A549 (cell line): ENCODE data around the gene FKBP1A. TPM values are rescaled to one million over a fixed set of nuclear protein-coding genes. Genes with fewer than 3 reads are reported as not detected.
A peak's percentile ranks its signal among the peaks of the same experiment; 100 is the strongest.

ENCODE experiments used
- ATAC-seq, 2 experiments: fragments of 200-7000 bp in 1 of 2; fragments of >200 bp in 1 of 2; cut with Nextera tagmentation in 1 of 2; cut with Tn5 transposase in 1 of 2; 3 replicates each; pipeline versions ENCODE4 v1.8.0 to v1.9.1; 2018 to 2020; ENCODE audit warnings: mild to moderate bottlenecking in 1 of 2, moderate library complexity in 1 of 2
- CTCF ChIA-PET: fragments of 300-600 bp; sonication (Branson Sonifier 250); formaldehyde crosslinking; extraction: SDS; loops from one replicate; lab custom pipeline; 2021; ENCODE audit warnings: antibody characterized with exemption, inconsistent platforms; lab: Yijun Ruan, JAX
- POLR2A ChIA-PET: fragments of 350-600 bp; formaldehyde crosslinking; extraction: SDS; loops from one replicate; lab custom pipeline; 2021; ENCODE audit warnings: antibody characterized with exemption, inconsistent platforms; lab: Yijun Ruan, JAX
- DNase-seq, 2 experiments: peaks; one replicate each; pipeline versions ENCODE4 v3.0.0 to v3.0.0-alpha.2; 2011 to 2016; ENCODE audit warnings: low read depth in 1 of 2, low spot score in 1 of 2
- FAIRE-seq: peaks from 2 replicates; lab custom pipeline; 2011; peaks lifted over from hg19 to GRCh38; lab: Jason Lieb, UNC
- H3K27ac ChIP-seq, 2 experiments: fragments of >200 bp; sonication (Bioruptor Twin); formaldehyde crosslinking; 3 replicates each; pipeline ENCODE4 v1.5.1; 2016 to 2017
- H3K4me1 ChIP-seq: fragments of >200 bp; sonication (Bioruptor Twin); formaldehyde crosslinking; 3 replicates; pipeline ENCODE4 v1.6.1; 2016
- H3K4me2 ChIP-seq: fragments of >200 bp; sonication (Bioruptor Twin); formaldehyde crosslinking; 3 replicates; pipeline ENCODE4 v1.6.1; 2016
- H3K4me3 ChIP-seq: fragments of >200 bp; sonication (Bioruptor Twin); formaldehyde crosslinking; 3 replicates; pipeline ENCODE4 v1.5.1; 2016
- H3K9me3 ChIP-seq: fragments of >200 bp; sonication (Bioruptor Twin); formaldehyde crosslinking; 3 replicates; pipeline ENCODE4 v1.6.1; 2016
- BHLHE40 ChIP-seq: IDR thresholded peaks from 2 replicates; pipeline ENCODE4 v1.6.1; 2012; ENCODE audit warnings: low read depth, low read length, inconsistent platforms
- CBX2 ChIP-seq: fragments of 200-600 bp; sonication (generic); IDR thresholded peaks from 2 replicates; pipeline ENCODE4 v1.6.1; 2016; ENCODE audit warnings: low read depth, mild to moderate bottlenecking, borderline replicate concordance
- CHD2 ChIP-seq: fragments of 150-350 bp; IDR thresholded peaks from 2 replicates; pipeline ENCODE4 v1.6.1; 2014; ENCODE audit warnings: low read length; ENCODE audit not compliant: partially characterized antibody
- EP300 ChIP-seq, 2 experiments: fragments of >200 bp; sonication (Bioruptor Twin); formaldehyde crosslinking; IDR thresholded peaks; 2 replicates in 1 of 2; 3 replicates in 1 of 2; pipeline ENCODE4 v1.6.1; 2016 to 2017
- HES2 ChIP-seq: fragments of >200 bp; sonication (Bioruptor Twin); formaldehyde crosslinking; IDR thresholded peaks from 2 replicates; pipeline ENCODE4 v1.6.1; 2016
- HOXB13 ChIP-seq: fragments of 250-450 bp; sonication (Bioruptor Pico); IDR thresholded peaks from 2 replicates; pipeline ENCODE4 v1.5.0; 2020; ENCODE audit warnings: low read depth, mild to moderate bottlenecking, moderate library complexity
- HOXB5 ChIP-seq: fragments of 250-450 bp; sonication (Bioruptor Pico); IDR thresholded peaks from 2 replicates; pipeline ENCODE4 v1.5.0; 2020; ENCODE audit warnings: mild to moderate bottlenecking, moderate library complexity
- MYC ChIP-seq: IDR thresholded peaks from 2 replicates; pipeline ENCODE4 v1.6.1; 2012; ENCODE audit warnings: mild to moderate bottlenecking, inconsistent platforms, low read length, improper control_type of control experiment, borderline replicate concordance
- POLR2A ChIP-seq: IDR thresholded peaks from 2 replicates; pipeline ENCODE4 v1.6.1; 2012; ENCODE audit warnings: mild to moderate bottlenecking, low read length
- REST ChIP-seq: fragments of 200-600 bp; sonication (generic); IDR thresholded peaks from 2 replicates; pipeline ENCODE4 v1.6.1; 2016; ENCODE audit warnings: antibody characterized with exemption, mild to moderate bottlenecking, moderate library complexity
- RFX5 ChIP-seq: fragments of 450-650 bp; IDR thresholded peaks from 2 replicates; pipeline ENCODE4 v1.7.1; 2014; ENCODE audit warnings: antibody characterized with exemption, mild to moderate bottlenecking, moderate library complexity
- RNF2 ChIP-seq: fragments of 200-600 bp; sonication (generic); IDR thresholded peaks from 2 replicates; pipeline ENCODE4 v1.6.1; 2016; ENCODE audit warnings: low read depth, mild to moderate bottlenecking, antibody characterized with exemption, moderate library complexity, borderline replicate concordance
- WGBS: methylation state at CpG from one replicate; pipeline ENCODE4 v1.1.6; 2017; ENCODE audit errors: missing lambda C conversion rate; 5-methylcytosine and 5-hydroxymethylcytosine counted together
- polyA plus RNA-seq, 4 experiments: library from polyadenylated mRNA; depleted of rRNA in 3 of 4; stranded (reverse); fragments of >200 nt; fragmentation: RNase III in 1 of 4; extraction: RNeasy Plus Mini Kit Qiagen cat#74134 plus additional on column Dnase treatment in 1 of 4; gene quantifications; 2 replicates in 3 of 4; 3 replicates in 1 of 4; pipeline ENCODE4 v1.2.3, GENCODE V29; 2011 to 2017

Gene FKBP1A
- polyA plus RNA-seq, 2 of the 4 experiments (the other 2 are of a cell fraction), result 385 to 535 TPM

- ChIA-PET POLR2A (no interaction called here), CTCF (interaction anchor here (0.8 to 1.8 kb wide), 2 partner anchors 10 to 58 kb away, joined by 3 to 4 read pairs; no protein-coding TSS in a partner anchor)
- FAIRE-seq (no peak), ATAC-seq (no peak), DNase-seq (no peak)
- H3K27ac ChIP-seq, result peak overlapping the region in 1 of 2 experiments; percentile 8; a peak in 1 of 6 replicates
- 83% methylated on average over 6 of the region's 6 CpGs for WGBS
- no peak overlapping the region for H3K4me3 ChIP-seq
- H3K9me3 ChIP-seq, result no peaks in the 10 kb centered on the region
- H3K4me1 ChIP-seq, result peaks cover 22% of the 10 kb centered on the region; the same call in 2 of the 3 replicates
- no peak overlapping the region for H3K4me2 ChIP-seq
- TF ChIP-seq EP300 (IDR thresholded peaks at IDR 0.05), result no peak
- TF ChIP-seq RFX5, result no peak
- TF ChIP-seq HES2, result no peak
- no peak for TF ChIP-seq RNF2
- no peak for TF ChIP-seq MYC
- TF ChIP-seq, all 56 proteins: peak for 0
These were observed 14.7 kb downstream of the FKBP1A start for GRCh38 chr20:1377984-1378734.

- 85% methylated on average over 5 of the region's 5 CpGs for WGBS
- ChIA-PET POLR2A (no interaction called here), CTCF (interaction anchor here (0.8 to 1.8 kb wide), 2 partner anchors 9 to 59 kb away, joined by 3 to 4 read pairs; no protein-coding TSS in a partner anchor)
These were observed 15.4 kb downstream of the FKBP1A start for GRCh38 chr20:1377341-1377871.

GRCh38 chr20:1376408-1377270, 16.2 kb downstream of the FKBP1A start:
- FAIRE-seq, result no peak
- Histone ChIP-seq H3K4me3 (no peak overlapping the region), H3K4me2 (no peak overlapping the region), H3K4me1 (peaks cover 14% of the 10 kb centered on the region; the same call in 2 of the 3 replicates), H3K9me3 (no peaks in the 10 kb centered on the region), H3K27ac (no peak overlapping the region)
- no peak for TF ChIP-seq REST
- no peak for TF ChIP-seq CHD2
- no peak for TF ChIP-seq HOXB5 (CRISPR knock-in tag)
- TF ChIP-seq POLR2A, result no peak
- no peak for TF ChIP-seq MYC
- no peak for TF ChIP-seq CBX2
- ChIA-PET CTCF (interaction anchor here (1.8 kb wide), 1 partner anchor 9 kb away, joined by 4 read pairs; no protein-coding TSS in a partner anchor), POLR2A (interaction anchor here (0.6 kb wide), 1 partner anchor 13 kb away, joined by 3 read pairs; no protein-coding TSS in a partner anchor)
- no peak for DNase-seq
- 90% methylated on average over 7 of the region's 7 CpGs for WGBS
- ATAC-seq, result no peak

More at GRCh38 chr20:1377341-1377871, 15.4 kb downstream of the FKBP1A start:
- H3K27ac ChIP-seq, result peak overlapping the region in 1 of 2 experiments; percentile 8; a peak in 1 of 6 replicates
- no peak for TF ChIP-seq BHLHE40
- TF ChIP-seq HOXB13 (CRISPR knock-in tag), result no peak
- no peak overlapping the region for H3K4me3 ChIP-seq
- no peaks in the 10 kb centered on the region for H3K9me3 ChIP-seq
- peaks cover 20% of the 10 kb centered on the region; the same call in 2 of the 3 replicates for H3K4me1 ChIP-seq
- FAIRE-seq, result no peak
- no peak for ATAC-seq
- no peak overlapping the region for H3K4me2 ChIP-seq
- DNase-seq, result no peak
